ENCODE measurements around the gene GRB14.

DNA sequence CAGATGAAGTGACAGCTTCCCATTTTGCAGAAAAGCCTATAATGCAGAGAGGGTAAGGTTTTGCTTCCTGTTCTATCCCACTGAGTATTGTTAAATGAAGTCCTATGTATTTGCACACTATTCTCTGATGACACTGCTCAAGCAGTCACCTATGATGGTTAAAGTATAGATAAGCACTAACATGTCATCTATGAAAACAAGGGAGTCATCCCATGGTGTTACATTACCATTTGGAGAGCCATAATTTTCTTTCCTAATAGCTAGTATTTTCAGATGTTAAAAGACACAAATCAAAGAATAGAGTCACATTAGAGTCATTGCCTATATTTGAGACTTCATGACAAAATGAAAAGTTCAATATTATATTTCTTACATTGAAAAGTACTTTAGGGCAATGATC lies 42.8 kb upstream of the GRB14 start:
- TF ChIP-seq POLR2A (IDR thresholded peaks at IDR 0.05), result no peak
- TF ChIP-seq, protein P1, sequence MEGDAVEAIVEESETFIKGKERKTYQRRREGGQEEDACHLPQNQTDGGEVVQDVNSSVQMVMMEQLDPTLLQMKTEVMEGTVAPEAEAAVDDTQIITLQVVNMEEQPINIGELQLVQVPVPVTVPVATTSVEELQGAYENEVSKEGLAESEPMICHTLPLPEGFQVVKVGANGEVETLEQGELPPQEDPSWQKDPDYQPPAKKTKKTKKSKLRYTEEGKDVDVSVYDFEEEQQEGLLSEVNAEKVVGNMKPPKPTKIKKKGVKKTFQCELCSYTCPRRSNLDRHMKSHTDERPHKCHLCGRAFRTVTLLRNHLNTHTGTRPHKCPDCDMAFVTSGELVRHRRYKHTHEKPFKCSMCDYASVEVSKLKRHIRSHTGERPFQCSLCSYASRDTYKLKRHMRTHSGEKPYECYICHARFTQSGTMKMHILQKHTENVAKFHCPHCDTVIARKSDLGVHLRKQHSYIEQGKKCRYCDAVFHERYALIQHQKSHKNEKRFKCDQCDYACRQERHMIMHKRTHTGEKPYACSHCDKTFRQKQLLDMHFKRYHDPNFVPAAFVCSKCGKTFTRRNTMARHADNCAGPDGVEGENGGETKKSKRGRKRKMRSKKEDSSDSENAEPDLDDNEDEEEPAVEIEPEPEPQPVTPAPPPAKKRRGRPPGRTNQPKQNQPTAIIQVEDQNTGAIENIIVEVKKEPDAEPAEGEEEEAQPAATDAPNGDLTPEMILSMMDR (IDR thresholded peaks at IDR 0.05), result no peak

All from prostate gland (tissue), 2 donors.